CD4-positive, alpha-beta T cell treated with Interleukin-21 for 1 hour (primary cell): ENCODE data around the gene MAG.

Source experiments
- DNase-seq: peaks from one replicate; pipeline ENCODE4 v3.0.0-alpha.2; 2020

MAG gene, protein sequence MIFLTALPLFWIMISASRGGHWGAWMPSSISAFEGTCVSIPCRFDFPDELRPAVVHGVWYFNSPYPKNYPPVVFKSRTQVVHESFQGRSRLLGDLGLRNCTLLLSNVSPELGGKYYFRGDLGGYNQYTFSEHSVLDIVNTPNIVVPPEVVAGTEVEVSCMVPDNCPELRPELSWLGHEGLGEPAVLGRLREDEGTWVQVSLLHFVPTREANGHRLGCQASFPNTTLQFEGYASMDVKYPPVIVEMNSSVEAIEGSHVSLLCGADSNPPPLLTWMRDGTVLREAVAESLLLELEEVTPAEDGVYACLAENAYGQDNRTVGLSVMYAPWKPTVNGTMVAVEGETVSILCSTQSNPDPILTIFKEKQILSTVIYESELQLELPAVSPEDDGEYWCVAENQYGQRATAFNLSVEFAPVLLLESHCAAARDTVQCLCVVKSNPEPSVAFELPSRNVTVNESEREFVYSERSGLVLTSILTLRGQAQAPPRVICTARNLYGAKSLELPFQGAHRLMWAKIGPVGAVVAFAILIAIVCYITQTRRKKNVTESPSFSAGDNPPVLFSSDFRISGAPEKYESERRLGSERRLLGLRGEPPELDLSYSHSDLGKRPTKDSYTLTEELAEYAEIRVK

GRCh38 chr19:35291916-35292315, at the start of gene MAG:
TSS of gene MAG (plus strand) at chr19:35292161. CDS start at chr19:35295409, 3,248 bp downstream.
- DNase-seq, result no peak

DNA sequence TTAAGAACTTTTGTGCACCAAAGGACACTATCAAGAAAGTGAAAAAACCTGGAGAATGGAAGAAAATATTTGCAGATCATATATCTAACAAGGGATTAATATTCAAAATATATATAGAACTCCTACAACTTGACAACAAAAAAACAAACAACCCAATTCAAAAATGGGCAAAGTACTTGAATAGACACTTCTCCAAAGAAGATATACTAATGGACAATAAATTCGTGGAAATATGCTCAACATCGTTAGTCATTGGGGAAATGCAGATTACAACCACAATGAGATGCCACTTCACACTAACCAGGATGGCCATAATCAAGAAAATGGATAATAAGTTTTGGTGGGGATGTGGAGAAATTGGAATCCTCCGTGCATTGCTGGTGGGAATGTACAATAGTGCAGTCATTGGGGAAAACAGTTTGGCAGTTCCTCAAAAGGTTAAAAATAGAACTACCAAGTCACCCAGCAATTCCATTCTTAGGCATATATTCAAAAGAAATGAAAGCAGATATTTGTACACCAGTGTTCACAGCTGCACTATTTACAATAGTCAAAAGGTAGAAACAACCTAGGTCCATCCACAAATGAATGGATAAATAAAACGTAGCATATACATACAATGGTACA, 45.4 kb upstream of the MAG start:
- DNase-seq, result no peak

DNA sequence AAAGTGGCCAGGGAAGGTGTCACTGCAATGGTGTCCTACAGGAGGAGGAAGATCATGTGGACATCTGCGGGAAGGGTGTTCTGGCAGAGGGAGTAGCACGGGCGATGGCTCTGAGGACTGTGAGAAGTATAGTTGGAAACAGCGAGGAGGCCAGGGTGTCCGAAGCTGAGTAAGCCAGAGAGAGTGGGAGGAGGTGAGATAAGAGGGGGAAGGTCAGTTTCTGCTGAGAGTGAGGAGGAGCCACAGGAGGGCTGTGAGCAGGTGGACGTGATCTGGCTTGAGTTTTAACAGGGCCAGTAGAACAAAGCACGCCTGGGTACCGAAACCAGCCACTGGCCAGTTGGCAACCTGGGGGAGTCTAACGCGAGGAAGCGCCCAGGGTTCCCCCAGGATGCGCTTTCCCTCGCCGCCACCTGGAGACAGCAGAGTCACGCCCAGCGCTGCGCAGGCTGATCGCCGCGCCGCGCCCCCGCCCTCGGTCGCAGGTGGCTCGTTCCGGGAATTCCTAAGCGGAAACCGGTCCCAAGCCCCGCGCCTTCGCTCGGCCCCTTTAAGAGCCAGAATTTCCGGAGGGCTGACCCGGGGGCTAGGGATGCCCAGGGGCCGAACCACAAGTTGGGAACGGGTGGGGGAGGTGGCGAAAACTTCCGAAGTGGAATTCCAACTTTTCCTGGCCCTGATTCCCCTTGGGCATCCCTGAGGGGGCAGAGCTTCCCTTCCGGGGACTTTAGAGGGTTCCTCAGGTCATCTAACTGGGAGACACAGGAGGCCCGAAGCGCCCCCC, 44.2 kb upstream of the MAG start:
- peak; percentile 73 for DNase-seq

DNA sequence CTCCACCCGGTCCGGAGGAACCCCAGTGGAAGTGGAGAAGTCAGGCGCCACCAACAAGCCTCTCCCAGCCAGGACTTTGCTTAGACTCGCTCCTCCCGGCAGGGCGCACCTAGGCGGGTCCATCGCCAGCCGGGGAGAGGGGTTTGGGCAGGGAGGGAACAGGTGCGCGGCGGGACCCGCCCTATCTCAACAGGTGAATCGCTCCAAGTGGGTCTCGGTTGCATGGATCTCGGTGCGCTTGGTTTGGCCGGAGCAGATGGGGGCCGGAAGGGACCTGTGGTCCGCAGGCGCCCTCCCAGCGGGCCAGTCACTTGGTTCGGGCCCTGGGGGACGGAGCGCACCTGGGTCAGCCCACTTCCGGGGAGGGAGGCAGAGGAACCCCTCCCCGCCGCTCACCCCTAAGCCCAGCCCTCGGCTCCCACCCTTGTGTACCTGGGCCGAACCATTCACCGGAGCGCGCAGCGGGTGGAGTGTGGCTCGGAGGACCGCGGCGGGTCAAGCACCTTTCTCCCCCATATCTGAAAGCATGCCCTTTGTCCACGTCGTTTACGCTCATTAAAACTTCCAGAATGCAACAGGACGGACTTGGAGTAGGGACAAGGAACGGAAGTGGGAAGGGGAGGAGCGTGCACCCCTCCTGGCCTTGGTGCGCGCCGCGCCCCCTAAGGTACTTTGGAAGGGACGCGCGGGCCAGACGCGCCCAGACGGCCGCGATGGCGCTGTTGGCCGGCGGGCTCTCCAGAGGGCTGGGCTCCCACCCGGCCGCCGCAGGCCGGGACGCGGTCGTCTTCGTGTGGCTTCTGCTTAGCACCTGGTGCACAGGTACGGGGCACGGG, 43.4 kb upstream of the MAG start, which contains the start of gene LSR:
Gene LSR, plus strand, starts transcription at position 693 of the 836 bp plus-strand sequence. Its CDS starts 21 bp downstream, at position 714.
- peak; percentile 86 for DNase-seq

DNA sequence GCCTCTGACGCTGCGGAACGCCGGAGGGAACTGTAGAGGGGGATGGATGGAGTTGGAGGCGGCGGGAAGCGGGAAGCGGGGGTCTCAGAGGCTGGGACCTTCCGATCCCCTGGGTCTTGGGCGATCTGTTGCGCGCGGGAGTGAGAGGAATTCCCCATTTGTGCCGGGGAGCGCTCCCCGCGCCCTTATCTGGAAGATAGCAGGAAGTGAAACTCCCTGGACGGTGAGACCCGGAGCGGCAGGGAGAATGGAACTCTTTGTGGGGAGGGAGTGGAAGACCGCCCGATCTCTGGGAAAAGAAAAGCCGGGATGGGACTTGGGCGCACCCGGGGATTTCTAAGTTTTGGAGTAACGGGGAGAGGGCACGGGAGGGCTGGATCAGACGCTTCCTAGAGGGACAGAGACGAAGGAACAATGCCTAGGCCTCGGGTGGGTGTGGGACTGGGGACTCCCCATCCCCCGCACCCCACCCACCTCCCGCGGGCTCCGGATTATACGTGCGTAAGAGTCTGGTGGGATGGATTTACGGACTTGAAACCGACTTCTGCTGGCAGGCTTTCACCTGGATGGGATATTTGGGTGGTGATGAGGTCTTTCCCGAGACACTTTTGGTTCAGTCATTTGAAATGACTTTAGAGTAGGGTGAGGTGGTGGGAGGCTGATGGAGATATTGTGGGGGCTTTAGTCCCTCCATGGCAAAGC, 42.7 kb upstream of the MAG start:
- no peak for DNase-seq

- DNase-seq, result no peak
Observed at GRCh38 chr19:35249848-35250711, 41.9 kb upstream of the MAG start.

- DNase-seq, result no peak
Observed at GRCh38 chr19:35251456-35251855, 40.5 kb upstream of the MAG start.

GRCh38 chr19:35253316-35254286, 38.4 kb upstream of the MAG start:
- DNase-seq, result no peak

GRCh38 chr19:35254341-35255297, 37.3 kb upstream of the MAG start:
- no peak for DNase-seq

- no peak for DNase-seq
Observed at GRCh38 chr19:35256566-35256965, 35.4 kb upstream of the MAG start.

DNA sequence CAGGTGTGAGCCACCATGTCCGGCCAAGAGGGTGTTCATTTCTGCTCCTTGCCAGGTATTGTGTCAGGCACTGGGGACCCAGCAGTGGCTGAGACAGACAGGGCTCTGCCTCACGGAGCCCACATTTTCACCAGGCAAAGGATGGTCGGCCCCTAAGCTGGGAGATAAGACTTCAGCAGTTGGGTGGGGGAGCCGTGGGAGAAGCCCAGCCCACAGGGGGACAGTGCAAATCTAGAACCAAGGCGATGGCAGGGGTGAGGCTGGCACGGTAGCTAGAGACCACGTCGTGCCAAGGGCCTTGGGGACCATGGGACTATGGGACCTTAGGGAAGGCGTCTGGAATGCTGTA, 34.9 kb upstream of the MAG start:
- no peak for DNase-seq

GRCh38 chr19:35260694-35261304, 31.2 kb upstream of the MAG start:
- no peak for DNase-seq

GRCh38 chr19:35261356-35262100, 30.4 kb upstream of the MAG start:
- no peak for DNase-seq

DNA sequence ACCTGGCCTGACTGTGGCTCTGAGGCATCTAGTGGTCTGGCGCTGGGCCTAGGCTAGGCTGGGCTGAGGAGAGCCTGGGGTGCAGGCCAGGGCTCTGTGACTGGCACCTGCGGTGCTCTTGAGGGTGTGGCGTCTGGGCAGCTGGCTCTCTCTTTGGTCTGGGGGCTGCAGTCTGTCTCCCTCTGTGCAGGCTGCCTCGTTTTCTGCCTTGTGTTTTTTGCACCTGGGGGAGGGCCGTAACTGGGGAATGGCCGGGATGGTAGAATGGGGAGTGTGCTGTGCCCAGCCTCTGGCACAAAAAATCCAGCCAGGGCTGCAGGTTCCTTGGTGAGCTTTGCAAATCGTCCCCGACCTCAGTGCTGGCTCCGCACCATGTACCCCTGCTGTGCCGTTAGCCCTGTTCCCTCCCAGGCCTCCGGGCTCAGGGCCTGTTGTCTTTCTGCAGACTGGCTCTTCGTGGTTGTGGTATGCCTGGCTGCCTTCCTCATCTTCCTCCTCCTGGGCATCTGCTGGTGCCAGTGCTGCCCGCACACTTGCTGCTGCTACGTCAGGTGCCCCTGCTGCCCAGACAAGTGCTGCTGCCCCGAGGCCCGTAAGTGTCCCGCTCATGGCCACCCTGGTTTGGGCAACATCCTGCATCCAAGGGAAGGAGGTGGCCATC, 29.7 kb upstream of the MAG start:
- DNase-seq, result no peak

- no peak for DNase-seq
Observed at GRCh38 chr19:35264268-35265125, 27.5 kb upstream of the MAG start.
